HG02938 (cell line): Measurements from ENCODE around the gene LSS.
A peak's percentile ranks its signal among the peaks of the same experiment; 100 is the strongest.
"Not testable (repeated sequence)": the region's sequence is repeated elsewhere in the genome, so short reads cannot be mapped to it uniquely, and the experiment has no call there.

Experiments used
- ATAC-seq: cut with Tn5 transposase; IDR thresholded peaks from one replicate; pipeline ENCODE4 v1.9.1; 2021; ENCODE audit warnings: mild to moderate bottlenecking, moderate library complexity; ENCODE audit not compliant: unreplicated experiment

Gene LSS

DNA sequence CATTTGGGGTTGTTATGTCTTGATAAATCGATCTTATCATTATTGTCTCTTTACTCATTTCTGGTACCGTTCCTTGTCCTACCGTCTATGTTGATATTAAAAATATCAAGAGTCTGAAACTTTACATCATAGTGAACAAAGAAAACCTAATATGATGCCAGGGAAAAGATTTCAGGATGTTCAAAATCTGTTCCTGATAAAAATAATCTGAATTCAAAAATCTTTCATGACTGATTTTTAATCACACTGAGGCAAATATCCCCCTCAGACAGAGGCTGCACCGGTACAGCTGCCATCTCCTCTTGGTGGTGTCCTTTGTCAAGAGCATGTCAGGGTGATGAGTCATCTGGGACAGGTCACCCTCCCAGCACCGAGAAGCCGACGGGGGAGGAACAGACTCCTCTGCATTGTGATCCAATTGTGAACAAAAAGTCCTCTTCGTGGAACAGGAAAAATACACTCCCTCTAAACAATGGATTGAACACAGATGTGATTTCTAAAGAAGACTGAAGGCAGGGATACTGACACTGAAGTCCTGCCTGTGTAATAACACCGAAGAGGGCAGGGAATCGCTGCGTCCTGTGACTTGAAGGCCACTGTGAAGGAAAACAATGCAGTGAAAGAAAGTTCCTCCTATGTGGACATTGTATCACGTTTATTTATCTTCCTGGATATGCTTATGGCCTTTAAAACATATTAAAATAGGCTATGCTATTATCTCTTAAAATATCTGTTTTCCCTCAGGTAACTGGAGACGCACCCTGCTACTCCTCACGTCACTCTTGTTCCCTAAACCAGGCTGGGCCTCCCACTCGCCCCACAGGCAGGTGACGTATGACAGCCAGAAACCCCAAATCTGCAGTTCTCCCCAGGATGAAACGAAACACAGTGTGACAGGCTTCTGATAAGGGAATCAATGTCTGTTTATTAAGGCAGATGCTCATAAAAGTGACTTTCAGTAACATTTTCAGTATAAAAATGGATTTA is 40.1 kb downstream of the LSS start:
- no peak for ATAC-seq

DNA sequence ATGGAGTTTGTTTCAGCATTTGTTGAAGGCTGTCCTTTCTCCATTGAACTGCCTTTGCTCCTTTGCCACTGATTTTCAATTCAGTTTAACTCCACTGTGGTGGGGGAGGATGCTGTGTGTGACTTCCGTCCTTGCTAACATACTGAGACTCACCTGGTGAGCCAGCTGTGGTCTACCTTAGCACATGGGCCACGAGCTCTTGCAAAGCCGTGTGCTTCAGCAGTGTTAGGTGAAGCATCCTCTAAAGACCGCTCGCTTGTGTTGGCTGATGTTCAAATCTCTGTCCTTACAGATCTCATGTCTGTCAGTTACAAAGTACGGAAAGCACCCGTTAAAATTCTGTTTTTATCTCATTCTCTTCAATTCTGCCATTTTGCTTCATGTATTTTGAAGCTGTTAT is 40.8 kb downstream of the LSS start:
- ATAC-seq = no peak

DNA sequence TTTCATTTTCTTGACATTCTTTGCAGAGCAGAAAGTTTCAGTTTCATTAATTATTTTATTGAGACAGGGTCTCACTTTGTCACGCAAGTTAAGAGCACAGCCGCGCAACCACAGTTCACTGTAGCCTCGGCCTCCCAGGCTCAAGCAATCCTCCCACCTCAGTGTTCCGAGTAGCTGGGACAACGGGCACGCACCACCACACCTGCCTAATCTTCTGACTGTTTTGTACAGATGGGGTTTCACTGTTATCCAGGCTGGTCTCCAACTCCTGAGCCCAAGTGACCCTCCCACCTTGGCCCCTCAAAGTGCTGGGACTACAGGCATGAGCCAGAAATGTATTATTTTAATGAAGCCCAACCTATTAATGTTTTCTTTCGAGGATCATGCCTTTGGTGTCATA is 41.3 kb downstream of the LSS start:
- ATAC-seq = no peak

DNA sequence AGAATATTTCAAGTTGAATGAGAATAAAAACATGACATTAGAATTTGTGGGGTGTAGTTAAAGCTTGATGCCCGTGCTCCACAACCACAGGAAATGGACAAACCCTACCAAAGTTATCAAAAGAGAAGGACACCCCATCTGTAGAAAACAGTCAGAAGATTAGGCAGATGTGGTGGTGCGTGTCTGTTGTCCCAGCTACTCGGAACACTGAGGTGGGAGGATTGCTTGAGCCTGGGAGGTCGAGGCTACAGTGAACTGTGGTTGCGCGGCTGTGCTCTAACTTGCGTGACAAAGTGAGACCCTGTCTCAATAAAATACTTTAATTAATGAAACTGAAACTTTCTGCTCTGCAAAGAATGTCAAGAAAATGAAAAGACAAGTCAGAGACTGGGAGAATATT is 42.9 kb downstream of the LSS start:
- ATAC-seq = no peak

DNA sequence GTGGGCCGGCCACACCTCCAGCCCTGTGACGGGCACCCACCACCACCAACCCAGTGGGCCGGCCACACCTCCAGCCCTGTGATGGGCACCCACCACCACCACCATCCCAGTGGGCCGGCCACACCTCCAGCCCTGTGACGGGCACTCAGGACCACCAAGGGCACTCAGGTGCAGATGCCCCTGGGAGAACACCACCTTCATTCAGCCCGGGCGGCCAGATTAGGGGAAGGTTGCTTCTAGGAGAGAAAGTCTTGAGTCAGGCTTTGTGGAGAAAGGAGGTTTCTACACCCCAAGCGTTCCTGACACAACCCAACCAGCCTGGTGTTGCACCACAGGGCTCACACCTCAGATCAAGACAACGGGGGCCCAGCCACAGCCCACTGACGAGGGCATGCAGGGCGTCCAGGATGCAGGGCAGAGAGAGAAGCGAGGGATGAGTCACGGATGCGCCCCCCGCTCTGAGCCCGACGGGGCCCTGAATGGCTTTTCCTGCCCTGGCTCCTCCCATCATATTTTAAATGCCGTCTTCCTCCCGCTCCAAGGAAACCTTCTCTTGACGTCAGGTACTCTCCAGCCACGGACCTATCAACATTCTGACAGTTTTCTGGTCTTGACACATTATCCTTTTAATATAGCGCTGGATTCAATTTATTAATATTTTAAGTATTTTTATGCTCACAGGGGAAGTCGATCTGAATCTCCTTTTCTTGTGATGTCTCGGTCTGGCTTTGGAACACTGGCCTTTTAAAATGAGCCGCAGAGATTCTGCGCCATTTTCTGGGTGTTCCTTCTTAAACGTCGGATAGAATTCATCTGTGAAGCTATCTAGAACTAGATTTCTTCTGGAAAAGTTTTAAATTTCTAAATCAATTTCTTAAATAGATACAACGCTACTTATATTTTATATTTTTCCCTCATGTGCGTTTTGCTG is 43.7 kb downstream of the LSS start:
- ATAC-seq = peak; percentile 23

DNA sequence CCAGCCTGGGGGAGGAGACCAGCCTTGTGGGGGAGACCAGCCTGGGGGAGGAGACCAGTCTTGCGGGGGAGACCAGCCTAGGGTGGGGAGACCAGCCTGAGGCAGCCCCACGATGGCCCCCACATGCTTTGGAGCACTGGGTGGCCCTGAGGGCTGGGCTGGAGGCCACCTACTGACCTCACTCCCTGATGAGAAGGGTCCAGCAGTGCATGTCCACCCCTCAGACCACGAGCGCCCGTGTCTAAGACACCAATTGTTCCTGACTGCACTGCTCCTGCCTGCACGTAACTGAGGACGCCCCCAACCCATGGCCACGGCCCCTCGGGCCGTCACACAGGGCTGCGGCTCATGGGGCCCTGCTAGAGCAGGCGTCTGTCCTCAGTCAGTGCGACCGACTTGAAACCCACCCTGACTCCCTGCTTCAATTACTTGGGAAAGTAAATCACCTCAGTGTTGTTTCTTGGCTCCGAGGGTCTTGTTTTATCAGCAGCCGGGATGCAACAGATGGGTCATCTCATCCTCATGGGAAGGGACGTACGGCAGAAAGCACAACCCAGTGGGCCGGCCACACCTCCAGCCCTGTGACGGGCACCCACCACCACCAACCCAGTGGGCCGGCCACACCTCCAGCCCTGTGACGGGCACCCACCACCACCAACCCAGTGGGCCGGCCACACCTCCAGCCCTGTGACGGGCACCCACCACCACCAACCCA is 44.5 kb downstream of the LSS start, which contains the start of gene SPATC1L:
Gene SPATC1L, minus strand, starts transcription at position 550 of the 715 bp plus-strand sequence. CDS start 1,643 bp downstream, outside the sequence.
- peak; percentile 49 for ATAC-seq

DNA sequence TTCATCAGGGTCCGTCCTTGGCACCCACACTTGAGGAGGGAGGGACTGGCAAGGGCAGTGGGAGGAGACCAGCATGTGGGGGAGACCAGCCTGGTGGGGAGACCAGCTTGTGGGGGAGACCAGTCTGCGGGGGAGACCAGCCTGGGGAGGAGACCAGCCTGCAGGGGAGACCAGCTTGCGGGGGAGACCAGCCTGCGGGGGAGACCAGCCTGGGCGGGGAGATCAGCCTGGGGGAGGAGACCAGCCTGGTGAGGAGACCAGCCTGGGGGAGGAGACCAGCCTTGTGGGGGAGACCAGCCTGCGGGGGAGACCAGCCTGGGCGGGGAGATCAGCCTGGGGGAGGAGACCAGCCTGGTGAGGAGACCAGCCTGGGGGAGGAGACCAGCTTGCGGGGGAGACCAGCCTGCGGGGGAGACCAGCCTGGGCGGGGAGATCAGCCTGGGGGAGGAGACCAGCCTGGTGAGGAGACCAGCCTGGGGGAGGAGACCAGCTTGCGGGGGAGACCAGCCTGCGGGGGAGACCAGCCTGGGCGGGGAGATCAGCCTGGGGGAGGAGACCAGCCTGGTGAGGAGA is 45.2 kb downstream of the LSS start:
- ATAC-seq = not testable (repeated sequence)

DNA sequence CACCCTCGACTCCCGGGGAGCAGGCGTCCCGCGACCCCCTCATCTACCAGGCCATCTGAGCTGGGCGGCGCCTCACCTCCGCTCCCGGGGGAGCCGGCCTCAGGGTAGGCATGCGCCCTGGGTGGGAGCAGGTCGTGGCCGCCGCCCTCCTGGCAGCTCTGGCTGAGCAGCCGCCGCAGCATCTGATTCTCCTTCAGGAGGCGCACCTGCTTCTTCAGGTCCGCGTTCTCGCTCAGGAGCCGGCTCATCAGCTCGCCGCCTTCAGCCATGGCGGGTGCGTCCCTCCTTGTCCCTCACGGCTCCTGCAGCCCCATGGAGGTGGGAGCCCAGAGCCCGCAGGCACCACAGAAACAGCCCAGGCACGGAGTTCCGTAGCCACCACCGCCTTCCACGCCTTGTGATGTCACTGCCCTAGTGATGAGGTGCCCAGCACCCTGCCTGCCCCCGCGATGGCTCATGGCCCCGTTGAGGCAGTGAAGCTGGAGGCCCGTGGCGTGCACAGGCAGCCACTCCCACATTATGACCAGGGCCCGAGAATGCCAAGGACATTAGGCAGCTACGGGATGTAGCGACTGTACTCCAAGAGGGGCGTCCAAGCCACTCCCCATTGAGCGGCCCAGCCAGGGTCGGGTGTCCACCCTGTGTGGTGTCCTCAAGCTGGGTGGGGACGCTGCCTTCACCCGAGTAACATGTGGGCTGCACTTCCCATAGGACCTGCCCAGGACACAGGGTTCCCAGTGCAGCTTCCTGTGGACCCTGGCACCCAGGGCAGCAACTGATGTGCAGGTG is 45.8 kb downstream of the LSS start:
- no peak for ATAC-seq

DNA sequence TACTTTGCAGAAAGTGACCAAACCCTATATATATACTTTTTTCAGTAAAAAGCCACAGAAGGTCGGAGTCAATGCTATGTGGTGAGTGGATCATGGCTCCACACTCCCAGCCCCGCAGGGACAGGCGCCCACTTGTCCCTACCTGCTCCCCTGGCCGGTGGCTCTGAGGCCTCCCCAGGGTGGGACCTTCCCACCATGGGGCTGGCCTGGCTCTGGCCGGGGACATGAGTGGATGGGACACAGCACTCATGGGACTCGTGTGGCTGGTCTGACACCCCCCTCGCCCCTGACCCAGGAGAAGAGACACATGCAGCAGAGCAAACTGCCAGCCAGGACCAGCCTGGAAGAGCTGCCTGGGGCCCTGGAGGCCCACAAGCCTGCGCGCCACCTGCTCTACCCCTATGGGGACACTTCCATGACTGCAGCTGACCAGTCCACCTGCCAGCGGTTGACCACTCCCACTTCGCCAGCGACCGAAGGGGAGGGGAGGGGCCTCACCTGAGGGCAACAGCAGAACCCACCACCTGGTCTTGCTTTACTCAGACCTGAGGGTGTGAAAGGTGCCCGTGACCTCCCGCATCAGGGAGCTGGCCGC is 46.5 kb downstream of the LSS start:
- ATAC-seq = no peak

DNA sequence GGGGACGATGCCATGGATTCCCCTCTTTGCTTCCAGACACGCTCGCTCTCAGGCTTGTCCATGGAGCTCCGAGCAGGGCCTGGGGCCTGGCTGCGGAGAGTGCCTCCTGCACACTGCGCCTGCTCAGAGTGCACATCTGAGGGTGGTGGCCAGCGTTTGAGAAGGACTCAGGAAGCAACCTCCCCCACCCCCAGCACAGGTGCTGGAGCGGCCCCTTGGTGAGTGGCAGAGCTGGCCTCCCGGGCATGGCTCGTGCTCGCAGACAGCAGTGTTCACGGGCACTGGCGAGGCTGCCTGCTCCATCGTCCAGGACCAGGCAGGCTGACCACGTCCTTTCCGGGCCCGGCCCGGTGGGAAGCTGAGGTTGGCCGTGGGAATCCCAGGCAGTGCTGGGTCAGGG is 47.1 kb downstream of the LSS start:
- no peak for ATAC-seq

DNA sequence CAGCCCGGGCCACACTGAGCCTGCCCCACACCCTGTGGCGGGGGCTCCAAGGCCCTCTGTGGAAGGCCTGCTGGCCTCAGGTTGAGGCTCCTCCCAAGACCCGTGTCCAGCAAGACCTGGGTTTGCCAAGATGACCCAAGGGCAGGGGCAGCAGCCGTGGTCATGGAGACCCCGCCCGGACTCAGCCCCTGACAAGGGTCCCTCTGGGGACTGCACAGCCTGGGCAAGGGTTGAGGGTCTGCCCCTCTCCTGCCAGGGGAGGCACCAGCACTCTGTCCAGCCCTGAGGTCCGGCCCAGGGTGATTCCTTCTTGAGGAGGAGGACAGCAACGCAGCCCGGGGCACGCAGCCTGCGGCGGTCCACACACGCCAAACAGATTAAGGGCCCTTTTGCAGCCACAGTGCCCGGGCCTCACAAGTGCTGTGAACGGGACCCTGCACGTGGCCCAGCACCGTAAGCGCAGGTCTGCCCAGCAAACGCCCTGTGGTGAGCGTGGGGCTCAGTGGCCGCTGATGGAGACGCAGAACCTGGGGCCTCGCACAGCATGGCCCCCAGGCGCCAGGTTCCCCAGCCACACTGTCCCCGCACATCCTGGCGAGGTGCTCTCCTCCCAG is 47.7 kb downstream of the LSS start:
- no peak for ATAC-seq

DNA sequence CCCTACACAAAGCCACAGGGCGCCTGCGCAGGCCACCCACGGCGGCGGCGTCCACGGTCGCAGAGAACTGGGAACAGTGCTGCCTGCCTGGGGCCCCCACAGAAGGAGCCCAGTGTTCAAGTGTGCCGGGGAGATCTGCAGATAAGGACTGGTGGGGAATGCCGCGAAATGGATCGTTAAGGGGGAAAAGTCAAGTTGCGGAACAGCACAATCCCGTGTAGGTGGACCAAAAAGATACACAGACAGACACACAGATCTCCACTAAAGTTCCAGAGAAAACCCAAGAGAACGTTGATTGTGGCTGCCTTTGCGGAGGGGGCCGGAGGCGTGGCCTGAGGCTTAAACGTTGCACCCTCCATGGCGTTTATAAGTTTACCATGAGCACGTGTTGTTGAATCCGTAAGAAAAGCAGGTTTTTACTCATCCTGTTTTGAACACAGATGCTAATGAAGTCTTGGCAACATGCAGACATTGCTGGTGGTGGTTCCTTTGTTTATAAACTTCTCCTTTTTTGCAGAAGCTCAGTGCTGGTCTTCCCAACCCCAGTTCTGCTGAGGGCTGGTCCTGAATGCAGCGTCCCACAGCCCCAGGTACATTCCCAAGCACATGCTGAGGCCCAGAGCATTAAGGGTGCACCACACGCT is 48.4 kb downstream of the LSS start:
- no peak for ATAC-seq

DNA sequence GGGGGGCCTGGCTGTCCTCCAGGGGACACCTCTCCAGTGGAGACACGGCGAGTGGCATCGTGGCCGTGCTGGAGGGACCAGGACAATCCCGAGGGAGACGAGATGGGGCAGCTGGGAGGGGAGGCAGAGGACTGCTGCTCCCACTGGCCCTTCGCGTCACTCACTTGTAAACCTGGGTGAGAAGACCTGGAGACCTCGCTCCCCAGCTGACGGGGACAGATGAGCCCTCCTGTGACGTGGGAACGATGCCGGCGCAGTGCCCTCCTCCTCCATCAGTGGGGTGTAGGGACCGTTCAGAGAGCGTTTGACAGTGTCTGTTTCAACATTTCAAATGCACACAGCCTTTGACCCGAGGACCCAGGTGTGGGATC is 48.9 kb downstream of the LSS start:
- ATAC-seq = no peak

DNA sequence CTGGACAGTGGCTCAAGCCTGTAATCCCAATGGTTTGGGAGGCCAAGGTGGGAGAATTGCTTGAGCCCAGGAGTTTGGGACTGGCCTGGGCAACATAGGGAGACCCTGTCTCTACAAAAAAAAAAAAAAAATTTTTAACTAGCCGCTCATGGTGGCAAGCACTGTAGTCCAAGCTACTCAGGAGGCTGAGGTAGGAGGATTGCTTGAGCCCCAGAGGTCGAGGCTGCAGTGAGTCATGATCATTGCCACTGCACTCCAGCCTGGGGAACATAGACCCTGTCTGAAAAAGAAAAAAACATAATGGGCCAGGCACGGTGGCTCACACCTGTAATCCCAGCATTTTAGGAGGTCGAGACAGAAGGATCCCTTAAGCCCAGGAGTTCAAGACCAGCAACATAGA is 49.6 kb downstream of the LSS start:
- no peak for ATAC-seq

DNA sequence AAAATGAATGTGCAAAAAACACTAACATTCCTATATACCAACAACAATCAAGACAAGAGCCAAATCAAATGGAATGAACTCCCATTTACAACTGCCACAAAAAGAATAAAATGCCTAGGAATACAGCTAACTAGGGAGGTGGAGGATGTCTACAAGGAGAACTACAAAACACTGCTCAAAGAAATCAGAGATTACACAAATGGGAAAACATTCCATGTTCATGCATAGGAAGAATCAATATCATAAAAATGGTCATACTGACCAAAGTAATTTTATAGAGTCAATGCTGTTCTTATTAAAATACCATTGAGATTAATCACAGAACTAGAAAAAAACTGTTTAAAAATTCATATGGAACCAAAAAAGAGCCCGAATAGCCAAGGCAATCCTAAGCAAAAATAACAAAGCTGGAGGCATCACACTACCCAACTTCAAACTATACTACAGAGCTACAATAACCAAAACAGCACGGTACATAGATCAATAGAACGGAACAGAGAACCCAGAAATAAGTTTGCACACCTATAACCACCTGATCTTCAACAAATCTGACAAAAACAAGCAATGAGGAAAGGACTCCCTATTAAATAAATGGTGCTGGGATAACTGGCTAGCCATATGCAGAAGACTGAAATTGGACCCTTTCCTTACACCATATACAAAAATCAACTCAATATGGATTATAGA is 52.0 kb downstream of the LSS start:
- ATAC-seq = not testable (repeated sequence)

DNA sequence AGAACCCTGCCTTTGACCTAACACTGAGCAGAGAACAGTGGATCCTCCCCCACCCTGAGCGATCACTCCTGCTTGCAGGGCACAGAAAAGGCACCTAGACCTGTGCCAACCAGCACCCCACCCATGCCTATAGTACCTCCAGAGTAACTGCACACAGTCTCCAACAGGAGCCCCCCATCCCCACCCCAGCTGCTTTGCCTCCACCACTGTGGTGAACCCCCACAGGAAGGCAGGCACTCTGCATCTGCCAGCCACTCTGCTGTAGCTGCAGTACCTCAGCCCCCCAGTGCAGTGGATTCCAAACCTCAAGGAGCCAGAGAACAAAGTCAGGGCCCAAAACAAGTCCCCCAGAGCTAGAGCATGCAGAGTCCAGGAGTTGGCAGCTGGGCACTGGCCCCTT is 55.0 kb downstream of the LSS start:
- ATAC-seq = no peak

DNA sequence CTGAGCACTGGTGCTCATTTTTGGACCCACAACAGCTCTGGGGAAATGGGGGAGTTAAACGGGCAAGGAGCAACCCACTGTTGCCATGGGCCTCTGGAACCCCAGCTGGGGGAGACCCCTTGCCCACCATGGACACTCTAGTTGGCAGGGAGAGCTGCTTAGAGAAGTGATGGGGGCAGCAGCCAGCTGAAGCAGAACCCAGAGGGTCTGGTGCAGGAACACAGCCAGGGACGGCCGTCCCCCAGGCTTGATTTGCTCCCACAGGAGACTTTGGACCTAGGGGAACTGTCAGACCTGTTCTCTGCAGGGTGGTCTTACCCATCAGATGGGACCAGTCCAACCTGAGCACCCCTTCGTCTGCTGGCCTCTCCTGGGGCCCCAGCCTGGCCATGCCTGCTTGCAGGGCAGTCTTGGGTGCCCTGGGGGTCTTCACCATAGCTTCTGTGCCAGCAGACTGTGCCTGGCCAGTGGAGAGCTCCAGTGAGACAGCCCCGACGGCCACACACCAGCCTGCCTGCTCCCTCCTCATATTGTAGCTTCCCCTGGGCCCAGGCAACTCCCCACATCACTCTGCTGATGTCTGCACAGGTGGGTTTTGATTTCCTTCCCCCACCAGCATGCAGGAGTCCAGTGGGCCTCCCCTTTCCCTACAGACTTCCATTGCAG is 55.6 kb downstream of the LSS start:
- no peak for ATAC-seq
